HUES64 (cell line): Measurements from ENCODE around the gene BCL2A1.

ENCODE experiments used
- H3K27ac ChIP-seq: 2 replicates; pipeline ENCODE4 v1.7.0; 2013; ENCODE audit warnings: low read depth, low read length, inconsistent platforms
- H3K27me3 ChIP-seq: 2 replicates; pipeline ENCODE4 v1.6.1; 2013; ENCODE audit warnings: mild to moderate bottlenecking, low read length; ENCODE audit not compliant: insufficient read depth
- H3K36me3 ChIP-seq: 2 replicates; pipeline ENCODE4 v1.6.1; 2013; ENCODE audit warnings: mild to moderate bottlenecking, low read length; ENCODE audit not compliant: insufficient read depth
- H3K4me1 ChIP-seq: 2 replicates; pipeline ENCODE4 v1.6.1; 2013; ENCODE audit warnings: mild to moderate bottlenecking, low read length, moderate library complexity; ENCODE audit not compliant: insufficient read depth
- H3K4me3 ChIP-seq: 2 replicates; pipeline ENCODE4 v1.5.1; 2013; ENCODE audit warnings: mild to moderate bottlenecking, low read length, moderate library complexity
- H3K9ac ChIP-seq: 2 replicates; pipeline ENCODE4 v1.6.1; 2013; ENCODE audit warnings: mild to moderate bottlenecking, low read depth, low read length
- H3K9me3 ChIP-seq: 2 replicates; pipeline ENCODE4 v1.6.1; 2013; ENCODE audit warnings: low read depth, low read length; ENCODE audit not compliant: insufficient read depth
- WGBS: fragments of 150-250, 120-280 bp; methylation state at CpG from one replicate; pipeline ENCODE4 v1.1.7; 2013; ENCODE audit warnings: missing lambda C conversion rate; 5-methylcytosine and 5-hydroxymethylcytosine counted together

Gene BCL2A1

DNA sequence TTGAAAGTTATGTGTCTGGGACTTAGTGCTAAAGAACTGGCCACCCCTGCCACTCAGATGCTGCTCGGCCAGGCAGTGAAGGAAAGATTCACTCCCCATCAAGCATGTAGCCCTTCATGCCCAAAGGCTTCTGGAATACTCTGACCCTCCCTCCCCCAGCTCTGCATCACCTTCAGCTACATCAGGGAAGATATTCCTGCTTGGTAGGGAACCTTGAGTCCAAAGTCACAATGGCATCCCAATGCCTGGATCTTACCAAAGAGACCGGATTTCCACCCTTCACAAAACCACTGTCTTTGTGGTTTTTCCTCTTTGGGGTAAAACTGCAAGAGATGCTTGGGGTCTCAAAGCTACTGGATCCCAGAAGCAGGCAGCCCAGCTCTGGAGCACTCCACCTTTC, 18.2 kb upstream of the BCL2A1 start:
- Histone ChIP-seq H3K27ac (no peak overlapping the region), H3K9ac (no peak overlapping the region)
- 85% methylated on average over 2 of the region's 2 CpGs for WGBS

DNA sequence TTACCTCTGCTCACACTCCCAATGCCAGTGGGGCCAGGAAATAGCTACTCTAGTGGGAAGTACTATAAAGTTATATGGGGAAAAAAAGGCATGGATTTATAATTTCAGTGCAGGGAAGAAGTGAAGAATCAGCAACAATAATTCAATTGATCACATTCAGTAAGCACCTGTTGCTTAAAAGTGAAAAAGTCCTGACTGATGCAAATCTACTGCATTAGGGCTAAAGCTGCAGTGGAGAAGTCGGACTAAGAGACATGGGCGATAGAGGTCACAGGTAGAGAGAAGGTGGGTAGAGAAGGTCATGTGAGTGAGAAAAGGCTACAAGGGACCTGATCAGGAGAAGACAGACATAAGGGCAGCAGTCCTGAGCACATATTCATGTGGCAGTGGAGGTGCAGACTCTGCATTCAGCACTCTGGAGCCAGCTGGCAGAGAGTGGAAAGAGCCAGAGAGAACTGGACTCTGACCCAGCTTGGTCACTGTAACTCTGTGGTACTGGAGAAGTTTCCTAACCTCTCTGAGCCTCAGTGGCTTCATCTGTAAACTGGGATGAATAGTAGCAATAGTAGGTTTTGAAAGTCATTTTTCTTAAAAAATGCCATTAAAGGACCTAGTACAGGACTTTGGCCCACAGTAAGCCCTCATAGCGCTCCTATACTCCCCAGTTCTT, 17.6 kb upstream of the BCL2A1 start:
- Histone ChIP-seq H3K9ac (no peak overlapping the region), H3K4me1 (no peaks in the 10 kb centered on the region), H3K9me3 (no peaks in the 10 kb centered on the region), H3K27me3 (no peaks in the 10 kb centered on the region), H3K4me3 (no peak overlapping the region), H3K27ac (no peak overlapping the region), H3K36me3 (no peaks in the 10 kb centered on the region)
- WGBS, result 93% methylated on average over 3 of the region's 3 CpGs

More for the DNA sequence above, 18.2 kb upstream of the BCL2A1 start:
- no peak overlapping the region for H3K4me3 ChIP-seq
- no peaks in the 10 kb centered on the region for H3K36me3 ChIP-seq
- no peaks in the 10 kb centered on the region for H3K27me3 ChIP-seq
- no peaks in the 10 kb centered on the region for H3K9me3 ChIP-seq
- no peaks in the 10 kb centered on the region for H3K4me1 ChIP-seq

DNA sequence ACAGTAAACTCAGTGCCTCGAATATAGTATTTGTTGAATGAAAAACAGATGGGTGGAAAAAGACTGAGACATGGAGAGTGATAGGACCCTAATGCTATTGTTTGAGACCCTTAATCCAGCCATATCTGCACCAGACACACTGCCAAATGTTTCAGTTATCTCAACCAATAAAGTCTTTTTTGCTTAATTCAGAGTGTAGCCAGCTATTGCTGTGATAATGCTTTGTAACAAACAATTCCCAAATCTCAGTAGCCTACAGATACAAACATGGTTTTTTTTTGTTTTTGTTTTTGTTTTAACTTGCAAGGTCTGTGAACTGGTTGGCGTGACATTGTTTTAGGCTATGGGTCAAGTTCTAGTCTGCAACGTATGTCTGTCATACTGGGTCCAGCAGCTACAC, 17.0 kb upstream of the BCL2A1 start:
- WGBS, result 96% methylated on average over 3 of the region's 3 CpGs
- no peaks in the 10 kb centered on the region for H3K4me1 ChIP-seq
- no peak overlapping the region for H3K27ac ChIP-seq
- H3K9ac ChIP-seq, result no peak overlapping the region
- H3K4me3 ChIP-seq, result no peak overlapping the region
- H3K27me3 ChIP-seq, result no peaks in the 10 kb centered on the region
- no peaks in the 10 kb centered on the region for H3K36me3 ChIP-seq
- H3K9me3 ChIP-seq, result no peaks in the 10 kb centered on the region

DNA sequence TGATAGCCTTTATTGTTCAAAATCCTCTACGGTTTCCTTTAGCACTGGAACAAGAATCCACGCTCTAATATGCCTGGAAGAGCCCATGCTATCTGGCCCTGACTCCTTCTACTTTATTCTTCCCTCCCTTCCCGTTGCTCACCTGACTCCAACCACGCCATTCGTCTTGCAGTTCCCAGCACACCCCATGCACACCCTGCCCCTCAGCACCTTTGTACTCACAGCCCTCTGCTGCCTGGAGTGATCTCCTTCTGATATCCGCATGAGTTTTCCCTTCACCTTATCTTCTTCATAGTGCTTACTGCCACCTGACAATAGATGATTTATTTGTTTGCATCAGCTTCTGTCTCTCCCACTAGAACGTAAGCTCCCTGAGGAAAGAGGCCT, 16.6 kb upstream of the BCL2A1 start:
- Histone ChIP-seq H3K27ac (no peak overlapping the region), H3K9ac (no peak overlapping the region), H3K4me1 (no peaks in the 10 kb centered on the region), H3K9me3 (no peaks in the 10 kb centered on the region), H3K27me3 (no peaks in the 10 kb centered on the region), H3K36me3 (no peaks in the 10 kb centered on the region), H3K4me3 (no peak overlapping the region)
- WGBS, result 93% methylated on average over 7 of the region's 7 CpGs

DNA sequence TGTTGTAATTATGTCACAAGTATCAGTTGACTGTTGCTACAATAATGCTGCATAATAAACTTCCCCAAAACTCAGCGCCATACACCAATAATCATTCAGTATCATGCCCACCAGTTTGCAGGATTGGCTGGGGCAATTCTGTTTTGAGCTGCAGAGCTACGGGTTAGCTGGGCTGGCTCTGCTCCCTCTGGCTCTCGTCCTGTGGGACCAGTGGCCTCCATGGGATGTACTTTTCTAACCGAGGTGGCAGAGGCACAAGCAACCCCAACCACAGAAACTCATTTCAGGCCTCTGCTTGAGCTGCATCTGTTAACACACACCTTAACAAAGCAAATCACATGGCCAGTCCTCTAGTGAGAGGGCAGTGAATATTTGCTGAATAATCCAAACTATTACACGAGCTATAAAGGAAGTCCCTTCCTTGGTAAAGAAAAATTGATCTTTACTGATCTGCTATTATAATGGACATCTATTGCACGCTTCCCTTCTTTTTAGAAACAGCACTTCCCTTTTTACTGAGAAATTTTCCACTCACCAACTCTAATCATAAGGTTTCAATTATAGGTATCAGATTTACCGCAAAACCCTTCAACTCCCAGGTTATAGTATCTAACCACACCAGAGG, 10.9 kb upstream of the BCL2A1 start:
- H3K27me3 ChIP-seq, result no peaks in the 10 kb centered on the region
- H3K4me1 ChIP-seq, result no peaks in the 10 kb centered on the region
- WGBS, result 91% methylated on average over 6 of the region's 7 CpGs
- no peaks in the 10 kb centered on the region for H3K9me3 ChIP-seq
- H3K4me3 ChIP-seq, result no peak overlapping the region
- no peaks in the 10 kb centered on the region for H3K36me3 ChIP-seq
- H3K9ac ChIP-seq, result no peak overlapping the region
- H3K27ac ChIP-seq, result no peak overlapping the region

DNA sequence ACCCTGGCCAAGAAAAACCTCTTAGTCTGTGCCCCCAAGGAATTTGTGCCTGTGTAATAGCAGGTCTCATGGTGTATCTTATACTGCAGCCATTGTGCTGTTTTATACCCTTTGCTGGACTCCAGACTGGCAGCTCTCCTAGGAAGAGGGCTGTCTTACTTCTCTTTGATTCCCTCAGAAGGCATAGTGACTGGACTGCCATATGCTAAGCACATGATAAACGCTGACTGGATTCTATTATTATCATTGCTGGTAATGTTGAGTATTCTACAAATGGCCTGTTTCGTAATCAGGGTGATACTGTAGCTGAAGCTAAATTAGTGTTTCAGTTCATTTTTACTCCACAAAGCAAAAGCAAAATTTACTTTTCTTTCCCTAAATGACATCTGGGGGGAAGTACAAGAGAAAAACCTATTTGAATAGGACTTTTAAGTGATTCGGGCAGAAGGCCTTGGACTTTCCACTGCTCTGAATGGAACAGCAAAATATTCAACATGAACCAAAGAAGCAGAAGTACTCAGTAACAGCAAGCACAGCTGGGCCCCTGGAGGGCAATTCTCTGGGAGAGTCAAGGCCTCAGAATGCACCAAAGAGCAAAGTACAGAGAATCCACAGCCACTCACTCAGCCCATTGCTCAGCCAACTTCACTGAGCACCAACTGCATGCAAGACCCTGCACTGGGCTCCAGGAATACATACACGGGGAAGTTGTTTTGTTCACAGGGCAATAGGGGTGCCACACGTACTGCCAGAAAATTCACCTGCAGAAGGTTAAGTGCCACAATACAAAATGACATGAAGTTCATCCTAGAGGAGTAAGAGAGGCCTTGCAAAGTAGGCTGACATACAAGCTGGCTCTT, 7.9 kb upstream of the BCL2A1 start:
- Histone ChIP-seq H3K27me3 (no peaks in the 10 kb centered on the region), H3K4me3 (no peak overlapping the region), H3K36me3 (no peaks in the 10 kb centered on the region), H3K4me1 (no peaks in the 10 kb centered on the region), H3K9me3 (no peaks in the 10 kb centered on the region), H3K9ac (no peak overlapping the region), H3K27ac (no peak overlapping the region)
- 91% methylated on average over 5 of the region's 5 CpGs for WGBS

DNA sequence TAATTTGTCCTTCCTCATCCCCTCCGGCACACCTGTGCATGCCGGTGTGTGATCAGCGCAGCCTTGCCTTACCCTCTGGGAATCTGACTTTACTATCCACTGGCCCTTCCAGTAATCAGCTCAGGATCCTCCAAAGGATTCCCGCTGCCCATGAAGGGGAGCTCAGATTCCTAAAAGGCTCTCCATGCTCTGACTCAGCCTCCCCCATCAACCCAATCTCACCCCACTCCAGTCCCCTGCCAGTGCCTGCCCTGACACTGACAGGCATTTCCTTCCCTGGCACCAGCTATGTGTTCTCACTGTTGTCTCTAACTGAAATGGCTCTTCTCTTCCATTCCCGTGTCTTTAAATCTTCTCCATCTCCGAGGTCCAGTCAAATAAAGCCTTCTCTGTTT, 7.3 kb upstream of the BCL2A1 start:
- Histone ChIP-seq H3K36me3 (no peaks in the 10 kb centered on the region), H3K9ac (no peak overlapping the region), H3K4me3 (no peak overlapping the region), H3K27me3 (no peaks in the 10 kb centered on the region), H3K27ac (no peak overlapping the region), H3K9me3 (no peaks in the 10 kb centered on the region), H3K4me1 (no peaks in the 10 kb centered on the region)
- 96% methylated on average over 6 of the region's 6 CpGs for WGBS

DNA sequence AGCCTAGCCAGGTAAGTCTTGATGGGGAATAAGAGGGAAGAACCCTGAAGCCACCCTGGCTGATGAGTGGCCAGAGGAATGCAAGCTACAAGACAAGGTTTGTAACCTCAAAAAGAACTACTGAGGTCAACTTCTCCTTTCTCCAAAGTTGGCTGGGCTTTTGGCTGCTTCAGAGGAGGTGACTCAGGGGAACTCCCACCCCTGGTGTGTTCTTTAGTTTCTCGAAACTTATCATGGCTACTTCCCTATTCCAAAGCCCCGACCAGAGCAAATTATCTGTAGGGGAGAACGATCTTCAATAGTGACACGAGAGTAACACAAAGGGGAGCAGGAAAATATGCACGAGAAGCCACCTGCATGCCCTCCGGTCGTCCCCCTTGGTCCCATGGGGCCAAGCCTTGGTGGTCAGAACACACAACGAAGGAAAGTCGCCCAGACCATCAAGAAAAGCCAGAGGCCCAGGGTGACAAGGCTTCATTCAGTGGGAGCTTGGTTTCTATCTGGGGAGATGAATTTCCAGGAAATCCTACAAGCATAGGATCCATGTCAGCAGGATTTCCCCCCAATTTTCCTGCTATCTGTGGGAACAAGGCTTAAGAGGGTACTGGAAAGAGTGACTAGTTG, 6.5 kb upstream of the BCL2A1 start:
- no peak overlapping the region for H3K4me3 ChIP-seq

DNA sequence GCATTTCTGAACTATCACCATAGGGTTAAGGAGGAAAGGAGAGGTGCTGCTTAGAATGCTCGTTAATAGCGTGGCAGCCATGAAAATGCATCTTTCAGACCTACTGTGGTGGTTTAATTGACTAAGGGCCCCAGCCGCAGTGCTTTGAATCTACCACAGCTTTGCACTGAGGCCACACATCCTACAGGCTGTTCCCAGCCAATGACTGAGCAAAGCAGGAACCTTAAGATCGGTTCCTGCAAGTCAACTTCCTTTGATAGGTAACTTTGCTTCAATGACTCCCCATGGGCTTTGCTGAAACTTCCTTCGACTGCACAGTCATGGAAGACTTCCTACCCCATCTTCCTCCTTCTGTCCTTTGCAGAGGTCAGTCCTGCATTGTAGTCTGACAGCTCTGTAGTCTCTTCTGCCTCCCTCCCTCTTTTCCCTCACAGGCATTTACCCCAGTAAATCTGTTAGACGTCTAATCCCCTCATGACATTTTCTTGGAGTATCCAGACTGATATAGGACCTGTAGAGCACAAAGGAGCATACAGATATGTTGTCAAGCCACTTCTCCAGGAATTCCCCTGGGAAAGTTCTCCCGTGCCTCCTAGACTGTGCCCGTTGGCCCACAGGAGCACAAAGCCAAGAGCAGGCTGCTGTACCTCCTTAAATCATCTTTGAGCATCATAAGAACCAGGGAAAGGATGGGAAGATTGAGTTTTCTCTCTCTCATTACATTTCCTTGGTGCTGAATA, 2.6 kb upstream of the BCL2A1 start:
- Histone ChIP-seq H3K27me3 (no peaks in the 10 kb centered on the region), H3K9ac (no peak overlapping the region), H3K27ac (no peak overlapping the region), H3K36me3 (no peaks in the 10 kb centered on the region), H3K4me3 (no peak overlapping the region), H3K4me1 (no peaks in the 10 kb centered on the region), H3K9me3 (no peaks in the 10 kb centered on the region)
- 90% methylated on average over 8 of the region's 8 CpGs for WGBS

More for the DNA sequence above, 6.5 kb upstream of the BCL2A1 start:
- no peaks in the 10 kb centered on the region for H3K4me1 ChIP-seq
- no peaks in the 10 kb centered on the region for H3K36me3 ChIP-seq
- H3K9me3 ChIP-seq, result no peaks in the 10 kb centered on the region
- H3K9ac ChIP-seq, result no peak overlapping the region
- no peak overlapping the region for H3K27ac ChIP-seq
- no peaks in the 10 kb centered on the region for H3K27me3 ChIP-seq
- WGBS, result 89% methylated on average over 9 of the region's 9 CpGs

DNA sequence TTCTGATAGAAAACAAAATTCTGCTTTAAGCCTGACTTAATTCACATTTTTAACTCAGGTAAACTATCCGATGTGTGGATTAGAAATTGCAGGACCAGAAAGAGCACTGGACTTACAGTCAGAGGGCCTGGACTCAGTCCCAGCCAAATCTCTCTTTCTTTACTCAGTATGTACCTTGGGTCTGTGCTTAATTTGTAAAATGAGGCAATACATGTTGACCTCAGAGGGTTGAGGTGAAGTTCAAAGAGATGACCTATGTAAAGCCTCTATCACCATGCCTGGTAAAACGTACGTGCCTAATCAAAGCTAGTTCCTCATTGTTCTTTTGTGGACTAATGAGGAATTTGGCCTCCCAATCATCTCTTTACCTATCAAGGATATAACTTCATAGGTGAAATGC, 1.9 kb upstream of the BCL2A1 start:
- Histone ChIP-seq H3K27me3 (no peaks in the 10 kb centered on the region), H3K9ac (no peak overlapping the region), H3K36me3 (no peaks in the 10 kb centered on the region), H3K9me3 (no peaks in the 10 kb centered on the region), H3K4me1 (no peaks in the 10 kb centered on the region), H3K27ac (no peak overlapping the region), H3K4me3 (no peak overlapping the region)
- 100% methylated on average over 3 of the region's 3 CpGs for WGBS
